Fibroblast of the aortic adventitia (primary cell): ENCODE results near the gene ZNF343. TPM values are rescaled to one million over a fixed set of nuclear protein-coding genes. Genes with fewer than 3 reads are reported as not detected.
A peak's percentile ranks its signal among the peaks of the same experiment; 100 is the strongest.
"Not testable (repeated sequence)": the region's sequence is repeated elsewhere in the genome, so short reads cannot be mapped to it uniquely, and the experiment has no call there.

Experiments
- DNase-seq: peaks from one replicate; pipeline ENCODE4 v3.0.0-alpha.2; 2010; ENCODE audit warnings: low read depth
- H3K4me3 ChIP-seq: 2 replicates; pipeline ENCODE4 v1.5.1; 2011; ENCODE audit warnings: low read depth, mild to moderate bottlenecking, control low read depth, low read length, moderate library complexity
- CTCF ChIP-seq: IDR thresholded peaks from 2 replicates; pipeline ENCODE4 v1.5.1; 2011; ENCODE audit warnings: mild to moderate bottlenecking, low read length, control low read depth, inconsistent platforms; ENCODE audit not compliant: insufficient read depth
- total RNA-seq: library from RNA; depleted of rRNA; stranded (reverse); fragments of >200 nt; gene quantifications from 2 replicates; pipeline ENCODE4 v1.2.3, GENCODE V29; 2012; ENCODE audit warnings: low replicate concordance

Gene ZNF343
- total RNA-seq, 1 donor: 9.7 TPM

- DNase-seq: no peak
- H3K4me3 ChIP-seq: no peak overlapping the region
- no peak for TF ChIP-seq CTCF
These were observed 20.1 kb upstream of the ZNF343 start for GRCh38 chr20:2528671-2529271.

- no peak for TF ChIP-seq CTCF
These were observed 19.0 kb upstream of the ZNF343 start for GRCh38 chr20:2527762-2528161.

GRCh38 chr20:2526218-2526583 lies 17.5 kb upstream of the ZNF343 start:
- not testable (repeated sequence) for H3K4me3 ChIP-seq, DNase-seq

More at GRCh38 chr20:2527762-2528161, 19.0 kb upstream of the ZNF343 start:
- no peak for DNase-seq
- H3K4me3 ChIP-seq: no peak overlapping the region

GRCh38 chr20:2524709-2525506 lies 16.2 kb upstream of the ZNF343 start:
- DNase-seq: peak; percentile 69

GRCh38 chr20:2523919-2524708 lies 15.4 kb upstream of the ZNF343 start:
- peak; percentile 97 for TF ChIP-seq CTCF
- H3K4me3 ChIP-seq: peak overlapping the region; percentile 81
- peak; percentile 76 for DNase-seq

More at GRCh38 chr20:2524709-2525506, 16.2 kb upstream of the ZNF343 start:
- peak overlapping the region; percentile 81 for H3K4me3 ChIP-seq
- TF ChIP-seq CTCF: no peak

- not testable (repeated sequence) for DNase-seq, H3K4me3 ChIP-seq
These were observed 14.2 kb upstream of the ZNF343 start for GRCh38 chr20:2522826-2523429.

GRCh38 chr20:2521369-2522305 lies 12.9 kb upstream of the ZNF343 start:
- no peak overlapping the region for H3K4me3 ChIP-seq
- peak; percentile 95 for TF ChIP-seq CTCF
- DNase-seq: peak; percentile 53
